ENCODE results near the gene PFN4. TPM values are rescaled to one million over a fixed set of nuclear protein-coding genes. Genes with fewer than 3 reads are reported as not detected.

The PFN4 gene
- total RNA-seq, 1 experiment from 2014 or later, result not detected

- TF ChIP-seq REST (IDR thresholded peaks at IDR 0.05; ENCODE audit: low read depth), result no peak
- TF ChIP-seq ZFX (IDR thresholded peaks at IDR 0.05), result no peak
- no peak for TF ChIP-seq RAD21 (IDR thresholded peaks at IDR 0.05; ENCODE audit: low read depth)
- no peak for TF ChIP-seq SRF (IDR thresholded peaks at IDR 0.05; ENCODE audit: low read depth)
- no peak for TF ChIP-seq POLR2AphosphoS5 (IDR thresholded peaks at IDR 0.05; ENCODE audit: low read depth, low read length)
- no peak for TF ChIP-seq SP1 (IDR thresholded peaks at IDR 0.05; ENCODE audit: low read depth)
- TF ChIP-seq YY1 (IDR thresholded peaks at IDR 0.05; ENCODE audit: extremely low read depth, insufficient replicate concordance, low read depth, low read length), result no peak
Observed at GRCh38 chr2:24163186-24163585, 40.1 kb upstream of the PFN4 start (continued).

- TF ChIP-seq RAD21 (IDR thresholded peaks at IDR 0.05; ENCODE audit: low read depth) (no peak), ELF1 (IDR thresholded peaks at IDR 0.05; ENCODE audit: borderline replicate concordance, low read depth) (no peak), POLR2AphosphoS5 (IDR thresholded peaks at IDR 0.05; ENCODE audit: low read depth, low read length) (no peak), EZH2 (IDR thresholded peaks at IDR 0.05) (no peak), JUND (IDR thresholded peaks at IDR 0.05) (no peak), SRF (IDR thresholded peaks at IDR 0.05; ENCODE audit: low read depth) (no peak), REST (IDR thresholded peaks at IDR 0.05; ENCODE audit: low read depth) (no peak), CTCF (IDR thresholded peaks at IDR 0.05 in 2 of 3, conservative IDR thresholded peaks at IDR 0.05 in 1 of 3; ENCODE audit: borderline replicate concordance in 1 of 3, insufficient read depth in 1 of 3, low read depth in 2 of 3, low read length in 2 of 3) (no peak), ATF3 (IDR thresholded peaks at IDR 0.05) (no peak), FOSL1 (IDR thresholded peaks at IDR 0.05; ENCODE audit: low read depth) (no peak)
- Histone ChIP-seq H3K4me1 (ENCODE audit: control insufficient read depth in 1 of 2, insufficient read depth in 2 of 2, low read length in 2 of 2) (no peaks in the 10 kb centered on the region), H3K36me3 (ENCODE audit: control insufficient read depth in 1 of 2, insufficient read depth in 2 of 2, low read length in 2 of 2) (no peaks in the 10 kb centered on the region), H3K27ac (ENCODE audit: low read depth, low read length) (no peak overlapping the region), H3K4me3 (replicated peaks in 1 of 2; ENCODE audit: low read depth in 1 of 2, low read length in 2 of 2) (no peak overlapping the region), H3K79me2 (ENCODE audit: insufficient read depth, low read length) (no peaks in the 10 kb centered on the region), H4K20me1 (ENCODE audit: insufficient read depth) (no peaks in the 10 kb centered on the region), H3K9me2 (ENCODE audit: insufficient read depth) (no peaks in the 10 kb centered on the region), H3K27me3 (ENCODE audit: insufficient read depth, low read length) (no peaks in the 10 kb centered on the region), H3K4me2 (ENCODE audit: low read length) (no peak overlapping the region), H3K9me3 (ENCODE audit: control insufficient read depth in 1 of 2, insufficient read depth in 1 of 2, low read depth in 1 of 2, low read length in 2 of 2) (no peaks in the 10 kb centered on the region), H2AFZ (ENCODE audit: low read depth, low read length, poor library complexity, severe bottlenecking) (no peak overlapping the region), H3K9ac (ENCODE audit: low read length) (no peak overlapping the region)
- ChIA-PET RAD21 (ENCODE audit: low non-redundant PET in 1 of 2, low total read pairs in 2 of 2, uncharacterized antibody in 2 of 2, unreplicated experiment in 2 of 2) (no interaction called here), CTCF (no interaction called here), POLR2A (no interaction called here)
- DNase-seq (ENCODE audit: low read depth, low spot score) (no peak), ATAC-seq (no peak)
- intact Hi-C loops (cut with micrococcal nuclease), result loop anchor here (5.0 to 10.0 kb wide), 3 partner anchors 178 to 340 kb away; partner anchors contain the start of gene ATAD2B
- no TSS peak for BruUV-seq (replicated peaks)
Observed at GRCh38 chr2:24162494-24162893, 39.4 kb upstream of the PFN4 start.

Data from HCT116 (cell line).